ENCODE measurements around the gene BUB1.

Gene BUB1

DNA sequence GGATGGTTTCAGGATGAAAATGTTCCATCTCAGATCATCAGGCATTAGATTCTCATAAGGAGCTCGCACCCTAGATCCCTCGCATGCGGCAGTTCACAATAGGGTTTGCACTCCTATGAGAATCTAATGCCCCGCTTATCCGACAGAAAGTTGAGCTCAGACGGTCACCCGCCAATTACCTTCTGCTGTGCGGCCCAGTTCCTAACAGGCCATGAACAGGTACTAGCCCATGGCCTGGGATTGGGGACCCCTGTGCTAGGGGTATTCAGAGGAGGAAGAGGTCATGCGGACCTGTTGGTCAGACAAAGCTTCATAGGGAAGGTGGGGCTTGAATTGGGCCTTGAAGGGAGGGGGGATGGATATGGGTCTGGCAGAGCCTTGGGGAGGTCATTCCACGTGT lies 4.4 kb upstream of the BUB1 start:
- Histone ChIP-seq H3K23ac (ENCODE audit: low read depth, low read length, poor library complexity) (no peak overlapping the region), H3K27me3 (ENCODE audit: control insufficient read depth in 3 of 3, insufficient read depth in 3 of 3, low read depth in 1 of 3, low read length in 3 of 3) (no peaks in the 10 kb centered on the region), H3K18ac (ENCODE audit: low read length) (peak overlapping the region; percentile 5), H2BK120ac (ENCODE audit: low read depth, low read length) (no peak overlapping the region), H3K14ac (ENCODE audit: low read length) (no peak overlapping the region), H2BK12ac (ENCODE audit: low read length) (no peak overlapping the region), H4K91ac (ENCODE audit: low read depth, low read length, poor library complexity) (no peak overlapping the region), H2AFZ (ENCODE audit: low read length) (no peak overlapping the region), H3K36me3 (replicated peaks in 1 of 2; ENCODE audit: control insufficient read depth in 2 of 2, insufficient read depth in 2 of 2, low read length in 2 of 2) (no peaks in the 10 kb centered on the region), H3K4me1 (ENCODE audit: control insufficient read depth in 2 of 2, insufficient read depth in 1 of 2, low read depth in 1 of 2, low read length in 2 of 2) (peaks cover 3 to 8% of the 10 kb centered on the region in 2 donors), H2BK5ac (ENCODE audit: low read length) (peak overlapping the region; percentile 8), H2AK5ac (ENCODE audit: low read depth, low read length) (no peak overlapping the region), H3K9ac (ENCODE audit: low read depth, low read length, poor library complexity) (no peak overlapping the region), H3K27ac (replicated peaks; ENCODE audit: low read length) (peak overlapping the region; percentile 8), H3K4me3 (ENCODE audit: low read length in 2 of 2) (no peak overlapping the region), H3K9me3 (replicated peaks in 1 of 2; ENCODE audit: control insufficient read depth in 2 of 2, insufficient read depth in 1 of 2, low read depth in 1 of 2, low read length in 2 of 2) (peaks cover 5 to 10% of the 10 kb centered on the region in 2 donors), H2BK15ac (ENCODE audit: low read length) (no peak overlapping the region), H4K8ac (ENCODE audit: low read depth, low read length) (no peak overlapping the region), H3K79me1 (ENCODE audit: low read depth, low read length) (no peaks in the 10 kb centered on the region), H3K4ac (ENCODE audit: low read length) (no peak overlapping the region), H3K4me2 (ENCODE audit: insufficient read depth, low read length, poor library complexity, severe bottlenecking) (no peak overlapping the region)
- DNase-seq (ENCODE audit: low spot score) = no peak
- WGBS, 2 donors (ENCODE audit: extremely low coverage in 2 of 2, insufficient read length in 2 of 2, insufficient replicate concordance in 1 of 2) = no CpG with 5 or more reads among the region's 10 CpGs

DNA sequence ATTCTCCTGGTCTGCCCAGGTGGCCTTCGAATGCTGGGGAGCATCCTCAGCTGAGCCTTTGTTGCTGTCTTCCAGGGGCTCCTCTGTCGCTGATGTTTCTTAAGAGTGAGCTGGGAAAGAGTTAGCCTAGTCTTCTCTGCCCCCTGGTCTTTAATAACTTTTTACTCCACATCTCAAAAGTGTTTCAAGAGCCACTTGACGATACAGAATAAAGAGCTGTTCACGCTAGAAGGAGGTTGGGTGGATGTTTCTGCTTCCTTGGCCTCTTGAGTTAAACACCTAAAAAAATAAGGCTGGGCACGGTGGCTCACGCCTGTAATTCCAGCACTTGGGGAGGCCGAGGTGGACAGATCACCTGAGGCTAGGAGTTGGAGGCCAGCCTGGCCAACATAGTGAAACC lies 2.8 kb upstream of the BUB1 start:
- Histone ChIP-seq H3K23ac (ENCODE audit: low read depth, low read length, poor library complexity) (no peak overlapping the region), H2AFZ (ENCODE audit: low read length) (no peak overlapping the region), H3K4ac (ENCODE audit: low read length) (no peak overlapping the region), H4K91ac (ENCODE audit: low read depth, low read length, poor library complexity) (no peak overlapping the region), H3K9me3 (replicated peaks in 1 of 2; ENCODE audit: control insufficient read depth in 2 of 2, insufficient read depth in 1 of 2, low read depth in 1 of 2, low read length in 2 of 2) (peaks cover 0 to 4% of the 10 kb centered on the region in 2 donors), H3K9ac (ENCODE audit: low read depth, low read length, poor library complexity) (no peak overlapping the region), H3K14ac (ENCODE audit: low read length) (no peak overlapping the region), H3K27ac (replicated peaks; ENCODE audit: low read length) (no peak overlapping the region), H4K8ac (ENCODE audit: low read depth, low read length) (no peak overlapping the region), H3K18ac (ENCODE audit: low read length) (no peak overlapping the region), H2BK120ac (ENCODE audit: low read depth, low read length) (no peak overlapping the region), H3K27me3 (ENCODE audit: control insufficient read depth in 3 of 3, insufficient read depth in 3 of 3, low read depth in 1 of 3, low read length in 3 of 3) (no peaks in the 10 kb centered on the region), H3K4me2 (ENCODE audit: insufficient read depth, low read length, poor library complexity, severe bottlenecking) (no peak overlapping the region), H3K4me3 (ENCODE audit: low read length in 2 of 2) (no peak overlapping the region), H3K4me1 (ENCODE audit: control insufficient read depth in 2 of 2, insufficient read depth in 1 of 2, low read depth in 1 of 2, low read length in 2 of 2) (peaks cover 6 to 8% of the 10 kb centered on the region in 2 donors), H2AK5ac (ENCODE audit: low read depth, low read length) (no peak overlapping the region), H3K79me1 (ENCODE audit: low read depth, low read length) (peaks cover under 1% of the 10 kb centered on the region), H2BK15ac (ENCODE audit: low read length) (peak overlapping the region; percentile 38), H2BK12ac (ENCODE audit: low read length) (no peak overlapping the region), H3K36me3 (replicated peaks in 1 of 2; ENCODE audit: control insufficient read depth in 2 of 2, insufficient read depth in 2 of 2, low read length in 2 of 2) (peaks cover 0 to 7% of the 10 kb centered on the region in 2 donors), H2BK5ac (ENCODE audit: low read length) (peak overlapping the region; percentile 39)
- no CpG with 5 or more reads among the region's 7 CpGs for WGBS, 2 donors (ENCODE audit: extremely low coverage in 2 of 2, insufficient read length in 2 of 2, insufficient replicate concordance in 1 of 2)
- DNase-seq (ENCODE audit: low spot score) = no peak

- WGBS, 2 donors (ENCODE audit: extremely low coverage in 2 of 2, insufficient read length in 2 of 2, insufficient replicate concordance in 1 of 2) = no CpG with 5 or more reads among the region's 12 CpGs
- peaks cover 4 to 14% of the 10 kb centered on the region in 2 donors for H3K36me3 ChIP-seq (replicated peaks in 1 of 2; ENCODE audit: control insufficient read depth in 2 of 2, insufficient read depth in 2 of 2, low read length in 2 of 2)
- peak overlapping the region; percentile 47 for H3K9ac ChIP-seq (ENCODE audit: low read depth, low read length, poor library complexity)
These were observed 2.0 kb upstream of the BUB1 start for GRCh38 chr2:110679865-110680264.

GRCh38 chr2:110679337-110679707 lies 1.5 kb upstream of the BUB1 start:
- H3K27ac ChIP-seq (replicated peaks; ENCODE audit: low read length) = no peak overlapping the region
- DNase-seq (ENCODE audit: low spot score) = no peak
- H4K91ac ChIP-seq (ENCODE audit: low read depth, low read length, poor library complexity) = no peak overlapping the region
- H2AFZ ChIP-seq (ENCODE audit: low read length) = no peak overlapping the region
- H3K14ac ChIP-seq (ENCODE audit: low read length) = no peak overlapping the region
- H2BK5ac ChIP-seq (ENCODE audit: low read length) = no peak overlapping the region
- H3K4me3 ChIP-seq (ENCODE audit: low read length in 2 of 2) = no peak overlapping the region
- H2BK15ac ChIP-seq (ENCODE audit: low read length) = no peak overlapping the region
- H2BK12ac ChIP-seq (ENCODE audit: low read length) = no peak overlapping the region
- no peak overlapping the region for H3K4me2 ChIP-seq (ENCODE audit: insufficient read depth, low read length, poor library complexity, severe bottlenecking)
- peaks cover 9% of the 10 kb centered on the region for H3K79me1 ChIP-seq (ENCODE audit: low read depth, low read length)
- no peak overlapping the region for H4K8ac ChIP-seq (ENCODE audit: low read depth, low read length)
- H3K9me3 ChIP-seq (replicated peaks in 1 of 2; ENCODE audit: control insufficient read depth in 2 of 2, insufficient read depth in 1 of 2, low read depth in 1 of 2, low read length in 2 of 2) = peaks cover 0 to 4% of the 10 kb centered on the region in 2 donors
- H3K18ac ChIP-seq (ENCODE audit: low read length) = no peak overlapping the region
- H2BK120ac ChIP-seq (ENCODE audit: low read depth, low read length) = no peak overlapping the region
- no peak overlapping the region for H3K9ac ChIP-seq (ENCODE audit: low read depth, low read length, poor library complexity)
- no peaks in the 10 kb centered on the region for H3K27me3 ChIP-seq (ENCODE audit: control insufficient read depth in 3 of 3, insufficient read depth in 3 of 3, low read depth in 1 of 3, low read length in 3 of 3)
- H2AK5ac ChIP-seq (ENCODE audit: low read depth, low read length) = no peak overlapping the region
- no peak overlapping the region for H3K23ac ChIP-seq (ENCODE audit: low read depth, low read length, poor library complexity)
- no peak overlapping the region for H3K4ac ChIP-seq (ENCODE audit: low read length)
- peaks cover 6 to 15% of the 10 kb centered on the region in 2 donors for H3K4me1 ChIP-seq (ENCODE audit: control insufficient read depth in 2 of 2, insufficient read depth in 1 of 2, low read depth in 1 of 2, low read length in 2 of 2)
- H3K36me3 ChIP-seq (replicated peaks in 1 of 2; ENCODE audit: control insufficient read depth in 2 of 2, insufficient read depth in 2 of 2, low read length in 2 of 2) = peaks cover 8 to 20% of the 10 kb centered on the region in 2 donors
- WGBS, 2 donors (ENCODE audit: extremely low coverage in 2 of 2, insufficient read length in 2 of 2, insufficient replicate concordance in 1 of 2) = no CpG with 5 or more reads among the region's 9 CpGs

More at GRCh38 chr2:110679865-110680264, 2.0 kb upstream of the BUB1 start:
- Histone ChIP-seq H3K4me2 (ENCODE audit: insufficient read depth, low read length, poor library complexity, severe bottlenecking) (no peak overlapping the region), H4K8ac (ENCODE audit: low read depth, low read length) (no peak overlapping the region), H3K27me3 (ENCODE audit: control insufficient read depth in 3 of 3, insufficient read depth in 3 of 3, low read depth in 1 of 3, low read length in 3 of 3) (no peaks in the 10 kb centered on the region), H2AK5ac (ENCODE audit: low read depth, low read length) (peak overlapping the region; percentile 28), H3K79me1 (ENCODE audit: low read depth, low read length) (peaks cover 5% of the 10 kb centered on the region), H2BK5ac (ENCODE audit: low read length) (no peak overlapping the region), H2AFZ (ENCODE audit: low read length) (no peak overlapping the region), H3K9me3 (replicated peaks in 1 of 2; ENCODE audit: control insufficient read depth in 2 of 2, insufficient read depth in 1 of 2, low read depth in 1 of 2, low read length in 2 of 2) (peaks cover 0 to 4% of the 10 kb centered on the region in 2 donors), H3K4me3 (ENCODE audit: low read length in 2 of 2) (no peak overlapping the region), H3K4ac (ENCODE audit: low read length) (no peak overlapping the region), H4K91ac (ENCODE audit: low read depth, low read length, poor library complexity) (no peak overlapping the region), H2BK15ac (ENCODE audit: low read length) (no peak overlapping the region), H3K23ac (ENCODE audit: low read depth, low read length, poor library complexity) (no peak overlapping the region), H3K18ac (ENCODE audit: low read length) (peak overlapping the region; percentile 38), H2BK120ac (ENCODE audit: low read depth, low read length) (no peak overlapping the region), H3K4me1 (ENCODE audit: control insufficient read depth in 2 of 2, insufficient read depth in 1 of 2, low read depth in 1 of 2, low read length in 2 of 2) (peaks cover 6 to 13% of the 10 kb centered on the region in 2 donors), H3K27ac (replicated peaks; ENCODE audit: low read length) (no peak overlapping the region), H2BK12ac (ENCODE audit: low read length) (no peak overlapping the region), H3K14ac (ENCODE audit: low read length) (no peak overlapping the region)
- DNase-seq (ENCODE audit: low spot score) = no peak

Measured in neuronal stem cell (in vitro differentiated cells).